Brain microvascular endothelial cell (primary cell): Measurements from ENCODE around the gene OR10A5.
"Not testable (repeated sequence)": the region's sequence is repeated elsewhere in the genome, so short reads cannot be mapped to it uniquely, and the experiment has no call there.

ENCODE experiments used
- DNase-seq: peaks from one replicate; pipeline ENCODE4 v3.0.0-alpha.2; 2020
- H3K27ac ChIP-seq: fragments of 250-450 bp; sonication (Bioruptor Pico); 2 replicates; pipeline ENCODE4 v1.5.1; 2020; ENCODE audit warnings: mild to moderate bottlenecking, moderate library complexity
- H3K27me3 ChIP-seq: fragments of 250-450 bp; sonication (Bioruptor Pico); replicated peaks from 2 replicates; pipeline ENCODE4 v1.5.1; 2020; ENCODE audit warnings: mild to moderate bottlenecking
- H3K36me3 ChIP-seq: fragments of 250-450 bp; sonication (Bioruptor Pico); replicated peaks from 2 replicates; pipeline ENCODE4 v1.5.1; 2020; ENCODE audit warnings: mild to moderate bottlenecking
- H3K4me3 ChIP-seq: 2 replicates; pipeline ENCODE4 v1.5.1; 2011; ENCODE audit warnings: low read depth, mild to moderate bottlenecking, control low read depth, low read length, moderate library complexity
- in situ Hi-C: cut with HindIII; loops from 2 replicates; pipeline ENCODE4 v1.10.0; 2017; ENCODE audit warnings: low sequenced_read_pairs, low pct_ligation_motif_present
- TF ChIP-seq, protein P1 (sequence below): IDR thresholded peaks from 2 replicates; pipeline ENCODE4 v1.5.1; 2011; ENCODE audit warnings: low read depth, mild to moderate bottlenecking, moderate library complexity, low read length, control low read depth, inconsistent platforms; ENCODE audit errors: missing control alignments

OR10A5 gene, protein sequence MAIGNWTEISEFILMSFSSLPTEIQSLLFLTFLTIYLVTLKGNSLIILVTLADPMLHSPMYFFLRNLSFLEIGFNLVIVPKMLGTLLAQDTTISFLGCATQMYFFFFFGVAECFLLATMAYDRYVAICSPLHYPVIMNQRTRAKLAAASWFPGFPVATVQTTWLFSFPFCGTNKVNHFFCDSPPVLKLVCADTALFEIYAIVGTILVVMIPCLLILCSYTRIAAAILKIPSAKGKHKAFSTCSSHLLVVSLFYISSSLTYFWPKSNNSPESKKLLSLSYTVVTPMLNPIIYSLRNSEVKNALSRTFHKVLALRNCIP

DNA sequence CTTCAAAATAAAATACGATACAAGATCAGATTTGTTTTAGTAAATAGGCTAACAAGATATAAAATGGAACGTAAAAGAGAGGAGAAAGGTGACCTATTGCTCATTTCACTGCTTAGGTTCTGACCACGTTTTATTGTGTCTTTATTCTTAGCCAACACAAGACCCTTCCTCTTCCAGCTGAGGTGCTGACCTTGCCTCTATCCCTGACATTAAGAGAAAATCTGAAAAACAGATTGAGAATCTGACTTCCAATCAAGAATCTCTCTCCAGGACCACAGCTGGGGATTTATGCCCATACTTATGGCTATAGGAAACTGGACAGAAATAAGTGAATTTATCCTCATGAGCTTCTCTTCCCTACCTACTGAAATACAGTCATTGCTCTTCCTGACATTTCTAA is at the start of gene OR10A5:
Gene OR10A5 (plus strand): TSS at position 301 of the 400 bp plus-strand sequence. CDS start 0 bp downstream, at position 301.
- H3K27ac ChIP-seq: no peak within 1 kb of the TSS
- no peaks in the 10 kb centered on the region for H3K27me3 ChIP-seq
- in situ Hi-C loops: no loop called here
- TF ChIP-seq, protein P1, sequence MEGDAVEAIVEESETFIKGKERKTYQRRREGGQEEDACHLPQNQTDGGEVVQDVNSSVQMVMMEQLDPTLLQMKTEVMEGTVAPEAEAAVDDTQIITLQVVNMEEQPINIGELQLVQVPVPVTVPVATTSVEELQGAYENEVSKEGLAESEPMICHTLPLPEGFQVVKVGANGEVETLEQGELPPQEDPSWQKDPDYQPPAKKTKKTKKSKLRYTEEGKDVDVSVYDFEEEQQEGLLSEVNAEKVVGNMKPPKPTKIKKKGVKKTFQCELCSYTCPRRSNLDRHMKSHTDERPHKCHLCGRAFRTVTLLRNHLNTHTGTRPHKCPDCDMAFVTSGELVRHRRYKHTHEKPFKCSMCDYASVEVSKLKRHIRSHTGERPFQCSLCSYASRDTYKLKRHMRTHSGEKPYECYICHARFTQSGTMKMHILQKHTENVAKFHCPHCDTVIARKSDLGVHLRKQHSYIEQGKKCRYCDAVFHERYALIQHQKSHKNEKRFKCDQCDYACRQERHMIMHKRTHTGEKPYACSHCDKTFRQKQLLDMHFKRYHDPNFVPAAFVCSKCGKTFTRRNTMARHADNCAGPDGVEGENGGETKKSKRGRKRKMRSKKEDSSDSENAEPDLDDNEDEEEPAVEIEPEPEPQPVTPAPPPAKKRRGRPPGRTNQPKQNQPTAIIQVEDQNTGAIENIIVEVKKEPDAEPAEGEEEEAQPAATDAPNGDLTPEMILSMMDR: no peak
- no peak for DNase-seq
- H3K36me3 ChIP-seq: no peaks in the 10 kb centered on the region
- no peak within 1 kb of the TSS for H3K4me3 ChIP-seq

DNA sequence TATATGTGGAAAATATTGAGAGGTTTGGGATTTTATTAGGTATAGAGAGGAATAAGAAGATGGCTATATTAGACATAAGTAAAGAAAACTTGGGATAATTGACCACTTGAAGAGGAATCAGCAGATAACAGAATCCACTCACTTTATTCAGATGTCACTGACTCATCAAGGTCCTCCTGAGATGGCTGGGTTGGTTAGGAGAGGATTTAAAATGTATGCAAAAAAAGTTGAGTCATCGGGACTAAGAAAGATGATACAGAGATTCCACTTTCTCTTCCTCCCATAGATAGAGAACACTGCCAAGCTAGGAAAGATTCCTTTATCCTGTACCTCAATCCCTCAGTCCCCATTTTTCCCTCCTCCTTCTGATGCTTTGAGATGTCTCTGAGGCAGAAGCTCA is 46.1 kb upstream of the OR10A5 start, which contains the start of gene OR6A2:
Gene OR6A2 (minus strand): TSS at position 288 of the 400 bp plus-strand sequence. CDS start 3,981 bp downstream, outside the sequence.
- in situ Hi-C loops: no loop called here
- no peaks in the 10 kb centered on the region for H3K27me3 ChIP-seq
- DNase-seq: peak; percentile 8
- H3K4me3 ChIP-seq: no peak within 1 kb of the TSS
- no peak within 1 kb of the TSS for H3K27ac ChIP-seq
- no peaks in the 10 kb centered on the region for H3K36me3 ChIP-seq
- TF ChIP-seq, protein P1: no peak

DNA sequence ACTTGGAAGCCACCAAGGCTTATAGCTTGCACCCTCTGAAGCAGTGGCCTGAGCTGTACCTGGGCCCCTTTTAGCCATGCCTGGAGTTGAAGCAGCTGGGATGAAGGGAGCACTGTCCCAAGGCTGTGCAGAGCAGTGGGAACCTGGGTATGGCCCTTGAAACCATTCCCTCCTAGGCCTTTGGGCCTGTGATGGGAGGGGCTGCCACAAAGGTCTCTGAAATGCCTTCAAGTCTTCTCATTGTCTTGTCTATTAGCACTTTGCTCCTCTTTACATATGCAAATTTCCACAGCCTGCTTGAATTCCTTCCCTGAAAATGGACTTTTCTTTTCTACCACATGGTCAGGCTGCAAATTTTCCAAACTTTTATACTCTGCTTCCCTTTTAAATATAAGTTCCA is 44.4 kb upstream of the OR10A5 start:
- H3K27ac ChIP-seq, H3K36me3 ChIP-seq, in situ Hi-C loops, H3K4me3 ChIP-seq, H3K27me3 ChIP-seq, DNase-seq: not testable (repeated sequence)

DNA sequence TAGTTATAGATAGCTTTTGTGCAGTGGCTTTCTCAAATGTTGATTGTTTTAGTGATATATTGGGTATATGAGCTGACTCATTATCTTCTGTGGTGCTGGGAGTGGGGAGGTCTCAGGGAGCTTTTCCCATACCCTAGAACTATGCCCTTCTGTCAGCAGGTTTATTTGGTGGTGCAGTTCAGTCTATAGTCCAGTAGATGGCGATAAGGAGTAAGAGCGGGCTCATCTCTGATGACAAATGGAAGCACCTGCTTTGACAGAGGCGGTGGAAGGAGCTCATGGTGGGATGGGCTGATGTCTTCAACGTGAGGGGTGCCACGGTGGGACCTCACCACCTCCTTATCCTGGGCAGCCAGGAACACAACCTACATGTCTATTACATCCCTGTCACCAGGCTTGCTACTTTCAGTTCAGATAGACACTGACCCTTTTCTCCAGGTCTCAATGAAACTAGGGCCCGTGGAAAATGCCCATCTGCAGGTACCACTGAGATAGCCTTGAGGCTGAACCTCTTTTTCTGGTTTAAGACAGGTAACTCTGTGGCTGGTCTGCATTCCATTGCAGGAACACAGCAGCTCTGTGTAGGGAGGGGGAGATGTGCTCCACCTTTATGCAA is 33.0 kb upstream of the OR10A5 start:
- peak; percentile 22 for DNase-seq
- in situ Hi-C loops: no loop called here
- Histone ChIP-seq H3K4me3 (no peak overlapping the region), H3K27ac (no peak overlapping the region), H3K27me3 (no peaks in the 10 kb centered on the region), H3K36me3 (no peaks in the 10 kb centered on the region)
- TF ChIP-seq, protein P1: peak; percentile 95

DNA sequence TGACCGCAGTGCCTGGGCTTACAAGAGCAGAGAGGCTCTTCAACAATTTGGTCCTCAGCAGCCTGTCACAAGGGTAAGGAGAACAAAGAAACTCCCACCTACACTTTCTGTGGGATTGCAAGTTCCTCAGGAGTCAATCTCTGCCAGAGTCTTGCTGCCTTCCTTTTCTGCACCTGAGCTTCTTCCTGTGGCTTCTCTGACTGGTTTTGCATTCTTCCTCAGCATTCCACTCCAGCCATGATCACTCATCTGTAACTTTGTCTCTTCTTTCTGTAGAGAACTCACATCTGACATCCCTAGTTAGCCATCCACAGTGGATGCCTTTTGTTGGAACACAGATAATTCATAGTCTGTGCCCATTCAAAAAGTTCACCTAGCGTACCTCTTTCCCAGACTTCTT is 31.8 kb upstream of the OR10A5 start:
- no peak overlapping the region for H3K4me3 ChIP-seq
- no peak for DNase-seq
- no peaks in the 10 kb centered on the region for H3K36me3 ChIP-seq
- TF ChIP-seq, protein P1: no peak
- in situ Hi-C loops: no loop called here
- no peaks in the 10 kb centered on the region for H3K27me3 ChIP-seq
- H3K27ac ChIP-seq: no peak overlapping the region

DNA sequence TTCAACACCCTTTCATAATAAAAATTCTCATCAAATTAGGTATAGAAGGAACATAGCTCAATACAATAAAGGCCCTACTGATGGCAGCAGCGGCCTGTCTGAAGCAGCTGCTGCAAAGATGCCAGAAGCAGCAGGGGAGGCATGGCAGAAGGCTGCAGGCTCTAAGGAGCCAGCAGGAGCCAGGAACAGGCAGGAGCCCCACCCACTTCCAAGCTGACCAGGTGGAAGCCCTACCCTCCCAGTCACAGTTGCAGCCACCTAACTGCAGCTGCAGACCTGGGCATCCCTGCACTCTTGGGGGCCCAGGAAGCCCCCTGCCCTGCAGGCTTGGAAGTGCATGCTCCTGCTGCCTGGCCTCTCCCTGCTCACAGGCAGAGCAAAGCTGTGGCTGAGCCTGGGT is 27.8 kb upstream of the OR10A5 start:
- in situ Hi-C loops: no loop called here
- TF ChIP-seq, protein P1: peak; percentile 3

More for the DNA sequence above, 27.8 kb upstream of the OR10A5 start:
- Histone ChIP-seq H3K4me3 (no peak overlapping the region), H3K36me3 (no peaks in the 10 kb centered on the region), H3K27me3 (no peaks in the 10 kb centered on the region), H3K27ac (no peak overlapping the region)
- DNase-seq: no peak
